Endothelial cell of umbilical vein (primary cell): ENCODE results near the gene STK32A. TPM values are rescaled to one million over a fixed set of nuclear protein-coding genes. Genes with fewer than 3 reads are reported as not detected.

Experiments used
- BruUV-seq: library from RNA; stranded (reverse); fragments of 400-500 nt; replicated peaks from 2 replicates; lab custom pipeline; 2021; lab: Mats Ljungman, UMichigan
- CTCF ChIA-PET: fragments of 300-600, 350-600 bp; sonication (Branson Sonifier 250); formaldehyde crosslinking; loops from one replicate; lab custom pipeline; 2021; ENCODE audit warnings: antibody characterized with exemption, inconsistent platforms; lab: Charles Lee
- POLR2A ChIA-PET: fragments of 300-600, 350-600 bp; sonication (Branson Sonifier 250); formaldehyde crosslinking; loops from one replicate; lab custom pipeline; 2021; ENCODE audit warnings: antibody characterized with exemption, inconsistent platforms; lab: Charles Lee
- DNase-seq: peaks from one replicate; pipeline ENCODE4 v3.0.0-alpha.2; 2011; ENCODE audit warnings: low read depth, low spot score
- FAIRE-seq: peaks from 2 replicates; lab custom pipeline; 2011; peaks lifted over from hg19 to GRCh38; lab: Jason Lieb, UNC
- H2AFZ ChIP-seq: 2 replicates; pipeline ENCODE4 v1.6.0; 2012; ENCODE audit warnings: low read depth, low read length, control low read depth, inconsistent platforms
- H3K27ac ChIP-seq: 2 replicates; pipeline ENCODE4 v1.5.1; 2011; ENCODE audit warnings: low read depth, mild to moderate bottlenecking, control low read depth, low read length, moderate library complexity; ENCODE audit not compliant: insufficient read depth
- H3K27me3 ChIP-seq, 2 experiments: 2 replicates each; pipeline versions ENCODE4 v1.6.0 to v1.6.1; 2011; ENCODE audit warnings: low read length in 2 of 2, mixed read lengths in 1 of 2; ENCODE audit not compliant: control insufficient read depth in 2 of 2, insufficient read depth in 2 of 2
- H3K36me3 ChIP-seq, 2 experiments: 2 replicates in 1 of 2; 3 replicates in 1 of 2; pipeline ENCODE4 v1.5.1; 2011; ENCODE audit warnings: low read length in 2 of 2, mild to moderate bottlenecking in 1 of 2, moderate library complexity in 1 of 2; ENCODE audit not compliant: control insufficient read depth in 2 of 2, insufficient read depth in 2 of 2; ENCODE audit errors: extremely low read depth in 1 of 2
- H3K4me1 ChIP-seq: 3 replicates; pipeline ENCODE4 v1.5.1; 2011; ENCODE audit warnings: mild to moderate bottlenecking, low read length; ENCODE audit not compliant: control insufficient read depth, insufficient read depth; ENCODE audit errors: extremely low read depth
- H3K4me2 ChIP-seq: 2 replicates; pipeline ENCODE4 v1.6.1; 2011; ENCODE audit warnings: low read length, control low read depth, mixed read lengths; ENCODE audit not compliant: insufficient read depth
- H3K4me3 ChIP-seq, 3 experiments: fragments of 200-600 bp in 1 of 3; sonication (generic), shearing (Covaris generic) in 1 of 3; replicated peaks in 1 of 3; 2 replicates each; pipeline ENCODE4 v1.5.1; 2011 to 2016; ENCODE audit warnings: control low read depth in 3 of 3, low read length in 3 of 3, mild to moderate bottlenecking in 2 of 3, inconsistent platforms in 1 of 3, low read depth in 1 of 3, moderate library complexity in 1 of 3; ENCODE audit not compliant: insufficient read depth in 1 of 3
- H3K79me2 ChIP-seq: 2 replicates; pipeline ENCODE4 v1.6.0; 2012; ENCODE audit warnings: low read length, inconsistent platforms; ENCODE audit not compliant: control insufficient read depth, insufficient read depth
- H3K9ac ChIP-seq: replicated peaks from 2 replicates; pipeline ENCODE3; 2011; ENCODE audit warnings: low read length, control low read depth; ENCODE audit not compliant: insufficient read depth; ENCODE audit errors: extremely low read depth
- H3K9me1 ChIP-seq: replicated peaks from 3 replicates; pipeline ENCODE4 v1.6.0; 2011; ENCODE audit warnings: mild to moderate bottlenecking, low read length; ENCODE audit not compliant: control insufficient read depth, insufficient read depth; ENCODE audit errors: extremely low read depth
- H3K9me3 ChIP-seq: replicated peaks from 2 replicates; pipeline ENCODE4 v1.5.1; 2012; ENCODE audit warnings: low read length, inconsistent platforms; ENCODE audit not compliant: control insufficient read depth, insufficient read depth
- H4K20me1 ChIP-seq: replicated peaks from 2 replicates; pipeline ENCODE3; 2011; ENCODE audit warnings: mild to moderate bottlenecking, low read length; ENCODE audit not compliant: control insufficient read depth, insufficient read depth; ENCODE audit errors: extremely low read depth
- CTCF ChIP-seq, 2 donors: IDR thresholded peaks; 1 replicate in 1 of 2; 2 replicates in 1 of 2; pipeline ENCODE4 v1.5.1; 2011; ENCODE audit warnings: low read length in 2 of 2, mild to moderate bottlenecking in 2 of 2, moderate library complexity in 2 of 2, control low read depth in 1 of 2, inconsistent platforms in 1 of 2, low read depth in 1 of 2; ENCODE audit not compliant: insufficient read depth in 1 of 2; ENCODE audit errors: extremely low read depth in 1 of 2
- EZH2 ChIP-seq: IDR thresholded peaks from 2 replicates; pipeline ENCODE4 v1.6.1; 2012; ENCODE audit warnings: borderline replicate concordance, low read depth, mild to moderate bottlenecking, moderate library complexity, low read length, inconsistent platforms; ENCODE audit not compliant: severe bottlenecking
- FOS ChIP-seq: IDR thresholded peaks from 2 replicates; pipeline ENCODE4 v1.6.1; 2011; ENCODE audit warnings: mild to moderate bottlenecking, low read length, moderate library complexity, borderline replicate concordance; ENCODE audit not compliant: insufficient read depth
- GATA2 ChIP-seq: IDR thresholded peaks from 2 replicates; pipeline ENCODE4 v1.7.0; 2011; ENCODE audit warnings: low read depth, mild to moderate bottlenecking, moderate library complexity, mixed read lengths, low read length; ENCODE audit not compliant: insufficient read length, insufficient read depth
- JUN ChIP-seq: IDR thresholded peaks from 2 replicates; pipeline ENCODE4 v1.6.1; 2011; ENCODE audit warnings: borderline replicate concordance, low read depth; ENCODE audit not compliant: insufficient read length, insufficient read depth
- MYC ChIP-seq: IDR thresholded peaks from one replicate; pipeline ENCODE4 v1.6.1; 2011; ENCODE audit warnings: mild to moderate bottlenecking, low read depth, low read length
- POLR2A ChIP-seq: IDR thresholded peaks from 2 replicates; pipeline ENCODE4 v1.6.1; 2012; ENCODE audit warnings: low read depth, mild to moderate bottlenecking, control low read depth, low read length
- POLR2AphosphoS5 ChIP-seq: IDR thresholded peaks from 2 replicates; pipeline ENCODE4 v1.6.1; 2012; ENCODE audit warnings: low read depth, mild to moderate bottlenecking, control low read depth, low read length, moderate library complexity; ENCODE audit not compliant: insufficient read depth
- dilution Hi-C: fragments of 300-500 bp; cut with MboI; formaldehyde crosslinking; loops from one replicate; pipeline ENCODE4 v1.15.0; 2019; ENCODE audit warnings: low sequenced_read_pairs; ENCODE audit not compliant: extremely low pct_ligation_motif_present
- intact Hi-C: fragments of 100-400 bp; cut with micrococcal nuclease; formaldehyde crosslinking; loops from one replicate; pipeline ENCODE4 v1.10.0; 2022
- polyA plus RNA-seq, 4 experiments: library from polyadenylated mRNA; depleted of rRNA in 3 of 4; stranded (reverse) in 3 of 4; unstranded in 1 of 4; fragments of >200 nt; gene quantifications; 2 replicates each; pipeline versions ENCODE4 v1.2.1 to v1.2.3, GENCODE V29; 2011 to 2012; ENCODE audit warnings: missing spikeins in 1 of 4
- total RNA-seq: library from RNA; stranded (reverse); gene quantifications from 2 replicates; pipeline ENCODE4 v1.2.3, GENCODE V29; 2021
- TF ChIP-seq, protein P1 (sequence below): IDR thresholded peaks from 2 replicates; pipeline ENCODE4 v1.6.1; 2011; ENCODE audit not compliant: insufficient read depth, insufficient read length

STK32A gene
- total and polyA plus RNA-seq, 2 donors (not counting 3 experiments of a cell fraction or from before 2014, with no cell fraction given), result not detected

- POLR2A ChIA-PET, result no interaction called here
- Histone ChIP-seq H3K27ac (no peak overlapping the region), H3K4me2 (no peak overlapping the region), H3K27me3 (peaks cover 0 to 4% of the 10 kb centered on the region in 2 experiments), H3K4me1 (no peaks in the 10 kb centered on the region), H3K36me3 (no peaks in the 10 kb centered on the region), H3K9me1 (no peaks in the 10 kb centered on the region), H3K9me3 (no peaks in the 10 kb centered on the region), H3K4me3 (no peak overlapping the region), H3K9ac (no peak overlapping the region), H2AFZ (no peak overlapping the region), H3K79me2 (no peaks in the 10 kb centered on the region), H4K20me1 (no peaks in the 10 kb centered on the region)
- no peak for FAIRE-seq
- no peak for DNase-seq
- no TSS peak for BruUV-seq
- intact Hi-C loops (no loop called here), dilution Hi-C loops (no loop called here)
- TF ChIP-seq CTCF (IDR thresholded peaks at IDR 0.05; ENCODE audit: extremely low read depth in 1 of 2, insufficient read depth in 1 of 2, low read depth in 1 of 2, low read length in 2 of 2) (no peak), POLR2AphosphoS5 (no peak), EZH2 (no peak), GATA2 (no peak), JUN (no peak), FOS (no peak), POLR2A (no peak), MYC (no peak)
- TF ChIP-seq, protein P1, sequence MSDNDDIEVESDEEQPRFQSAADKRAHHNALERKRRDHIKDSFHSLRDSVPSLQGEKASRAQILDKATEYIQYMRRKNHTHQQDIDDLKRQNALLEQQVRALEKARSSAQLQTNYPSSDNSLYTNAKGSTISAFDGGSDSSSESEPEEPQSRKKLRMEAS, result no peak
- CTCF ChIA-PET, result interaction anchor here (0.7 to 4.5 kb wide), 4 partner anchors 12 to 378 kb away, joined by 3 to 37 read pairs (median 4); partner anchors contain the start of gene STK32A
These were observed 34.8 kb upstream of the STK32A start for GRCh38 chr5:147200004-147200403.
